Caco-2 (cell line): Measurements from ENCODE around the gene MFAP1. TPM values are rescaled to one million over a fixed set of nuclear protein-coding genes. Genes with fewer than 3 reads are reported as not detected.

Experiments used
- BruUV-seq: library from RNA; stranded (reverse); fragments of 400-500 nt; replicated peaks from 2 replicates; lab custom pipeline; 2021; lab: Mats Ljungman, UMichigan
- CTCF ChIA-PET: fragments of 300-600 bp; sonication (Branson Sonifier 250); formaldehyde crosslinking; loops from one replicate; lab custom pipeline; 2022; ENCODE audit warnings: antibody characterized with exemption; lab: Charles Lee
- POLR2A ChIA-PET: fragments of 300-600 bp; sonication (Branson Sonifier 250); formaldehyde crosslinking; loops from one replicate; lab custom pipeline; 2022; ENCODE audit warnings: antibody characterized with exemption; lab: Charles Lee
- DNase-seq, 2 experiments: peaks; one replicate each; pipeline versions ENCODE4 v3.0.0 to v3.0.0-alpha.2; 2020 to 2022
- H3K27me3 ChIP-seq: replicated peaks from 2 replicates; pipeline ENCODE4 v1.6.0; 2011; ENCODE audit warnings: low read length; ENCODE audit not compliant: control insufficient read depth, insufficient read depth
- H3K36me3 ChIP-seq: 2 replicates; pipeline ENCODE4 v1.5.1; 2011; ENCODE audit warnings: low read length; ENCODE audit not compliant: control insufficient read depth, insufficient read depth
- H3K4me1 ChIP-seq: fragments of 250-450 bp; sonication (Bioruptor Pico); 2 replicates; pipeline ENCODE4 v1.5.1; 2020; ENCODE audit warnings: mild to moderate bottlenecking
- H3K4me3 ChIP-seq: 2 replicates; pipeline ENCODE4 v1.5.1; 2011; ENCODE audit warnings: low read depth, mild to moderate bottlenecking, control low read depth, low read length
- H3K9me3 ChIP-seq: fragments of 250-450 bp; sonication (Bioruptor Pico); 2 replicates; pipeline ENCODE4 v1.5.1; 2020; ENCODE audit warnings: mild to moderate bottlenecking, moderate library complexity
- H3K27ac Mint-ChIP-seq: one replicate; pipeline ENCODE4 v1.8.0; 2022; ENCODE audit warnings: mixed read lengths; ENCODE audit not compliant: unreplicated experiment
- H3K27me3 Mint-ChIP-seq: one replicate; pipeline ENCODE4 v1.8.0; 2022; ENCODE audit warnings: mixed read lengths; ENCODE audit not compliant: insufficient read depth, unreplicated experiment
- H3K36me3 Mint-ChIP-seq: one replicate; pipeline ENCODE4 v1.8.0; 2022; ENCODE audit warnings: mild to moderate bottlenecking, mixed read lengths; ENCODE audit not compliant: insufficient read depth, unreplicated experiment
- H3K4me1 Mint-ChIP-seq: one replicate; pipeline ENCODE4 v1.8.0; 2022; ENCODE audit warnings: low read depth, mixed read lengths; ENCODE audit not compliant: unreplicated experiment
- H3K4me3 Mint-ChIP-seq: one replicate; pipeline ENCODE4 v1.8.0; 2022; ENCODE audit warnings: mild to moderate bottlenecking, moderate library complexity, mixed read lengths; ENCODE audit not compliant: unreplicated experiment
- H3K9me3 Mint-ChIP-seq: one replicate; pipeline ENCODE4 v1.8.0; 2022; ENCODE audit warnings: mixed read lengths; ENCODE audit not compliant: unreplicated experiment
- CTCF ChIP-seq, 2 experiments: fragments of 200-600 bp in 1 of 2; IDR thresholded peaks; 1 replicate in 1 of 2; 2 replicates in 1 of 2; pipeline versions ENCODE4 v1.5.1 to v1.8.0; 2011 to 2022; ENCODE audit warnings: antibody characterized with exemption in 1 of 2, control low read depth in 1 of 2, inconsistent platforms in 1 of 2, low read depth in 1 of 2, low read length in 1 of 2, mild to moderate bottlenecking in 1 of 2, moderate library complexity in 1 of 2; ENCODE audit not compliant: insufficient read depth in 1 of 2, severe bottlenecking in 1 of 2, unreplicated experiment in 1 of 2
- intact Hi-C: fragments of 100-400 bp; cut with micrococcal nuclease; formaldehyde crosslinking; loops from one replicate; pipeline ENCODE4 v1.10.0; 2022; ENCODE audit not compliant: unreplicated experiment
- total RNA-seq: library from RNA; stranded (reverse); gene quantifications from 2 replicates; pipeline ENCODE4 v1.2.3, GENCODE V29; 2022

MFAP1 gene
- total RNA-seq, 1 experiment from 2014 or later, result 37.1 TPM

DNA sequence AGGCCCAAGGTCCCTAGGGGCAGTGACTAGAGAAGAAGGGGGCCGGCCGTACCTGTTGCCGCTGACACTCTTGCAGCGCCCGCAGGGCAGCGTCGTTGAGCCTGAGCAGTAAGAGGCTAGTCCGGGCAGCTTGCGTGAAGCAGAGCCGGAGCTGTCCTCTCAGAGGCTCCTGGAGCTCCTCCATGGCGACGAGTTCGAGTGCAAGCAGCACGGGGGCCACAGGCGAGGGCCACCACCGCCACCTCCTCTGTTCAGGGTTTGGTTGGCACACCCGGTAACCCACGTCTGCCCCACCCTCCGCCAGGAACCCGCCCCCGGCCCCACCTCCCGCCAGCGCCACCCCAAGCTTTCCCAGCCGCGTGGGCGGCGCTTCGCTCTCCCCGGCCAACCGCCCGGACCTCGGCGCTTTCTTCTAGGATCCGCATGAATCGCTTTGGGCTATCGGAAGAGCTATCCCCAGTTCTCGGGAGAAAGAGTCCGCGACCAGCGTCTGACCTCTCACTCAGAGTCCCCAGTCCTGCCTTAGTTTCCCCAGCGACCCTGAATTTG, 47.7 kb downstream of the MFAP1 start, which contains the start of gene ELL3:
ELL3 (minus strand) TSS at position 249 of the 549 bp plus-strand sequence; CDS start at position 184, 65 bp downstream.
- no peaks in the 10 kb centered on the region for H3K27me3 ChIP-seq
- Mint-ChIP-seq H3K9me3 (no peaks in the 10 kb centered on the region), H3K4me3 (peak within 1 kb of the TSS; percentile 37), H3K36me3 (peaks cover 28% of the 10 kb centered on the region), H3K27me3 (no peaks in the 10 kb centered on the region), H3K27ac (no peak within 1 kb of the TSS), H3K4me1 (no peaks in the 10 kb centered on the region)
- DNase-seq, result no peak
- CTCF ChIA-PET, result no interaction called here
- BruUV-seq, result no TSS peak
- H3K4me3 ChIP-seq, result no peak within 1 kb of the TSS
- H3K9me3 ChIP-seq, result no peaks in the 10 kb centered on the region
- intact Hi-C loops, result no loop called here
- no peaks in the 10 kb centered on the region for H3K4me1 ChIP-seq
- H3K36me3 ChIP-seq, result peaks cover 1% of the 10 kb centered on the region; the same call in 1 of the 2 replicates
- POLR2A ChIA-PET, result no interaction called here
- no peak for TF ChIP-seq CTCF (IDR thresholded peaks at IDR 0.05; ENCODE audit: insufficient read depth in 1 of 2, low read depth in 1 of 2, low read length in 1 of 2, severe bottlenecking in 1 of 2, unreplicated experiment in 1 of 2)

GRCh38 chr15:43776101-43776717, 48.3 kb downstream of the MFAP1 start:
- H3K27ac Mint-ChIP-seq, result no peak overlapping the region
- no peak for DNase-seq
- BruUV-seq, result no TSS peak
- Histone ChIP-seq H3K27me3 (no peaks in the 10 kb centered on the region), H3K4me1 (no peaks in the 10 kb centered on the region), H3K36me3 (peaks cover 1% of the 10 kb centered on the region; the same call in 1 of the 2 replicates), H3K4me3 (no peak overlapping the region), H3K9me3 (no peaks in the 10 kb centered on the region)
- TF ChIP-seq CTCF (IDR thresholded peaks at IDR 0.05; ENCODE audit: insufficient read depth in 1 of 2, low read depth in 1 of 2, low read length in 1 of 2, severe bottlenecking in 1 of 2, unreplicated experiment in 1 of 2), result no peak
- CTCF ChIA-PET, result no interaction called here
- peaks cover 34% of the 10 kb centered on the region for H3K36me3 Mint-ChIP-seq
- no peaks in the 10 kb centered on the region for H3K9me3 Mint-ChIP-seq
- POLR2A ChIA-PET, result no interaction called here
- H3K4me3 Mint-ChIP-seq, result no peak overlapping the region
- intact Hi-C loops, result no loop called here
- no peaks in the 10 kb centered on the region for H3K4me1 Mint-ChIP-seq
- H3K27me3 Mint-ChIP-seq, result no peaks in the 10 kb centered on the region

- POLR2A ChIA-PET, result no interaction called here
- Histone ChIP-seq H3K36me3 (peaks cover 1% of the 10 kb centered on the region; the same call in 1 of the 2 replicates), H3K4me1 (no peaks in the 10 kb centered on the region), H3K9me3 (no peaks in the 10 kb centered on the region), H3K4me3 (no peak overlapping the region), H3K27me3 (no peaks in the 10 kb centered on the region)
- intact Hi-C loops, result no loop called here
- Mint-ChIP-seq H3K27me3 (no peaks in the 10 kb centered on the region), H3K4me1 (no peaks in the 10 kb centered on the region), H3K9me3 (no peaks in the 10 kb centered on the region), H3K27ac (no peak overlapping the region), H3K4me3 (no peak overlapping the region), H3K36me3 (peaks cover 41% of the 10 kb centered on the region)
- TF ChIP-seq CTCF (IDR thresholded peaks at IDR 0.05; ENCODE audit: insufficient read depth in 1 of 2, low read depth in 1 of 2, low read length in 1 of 2, severe bottlenecking in 1 of 2, unreplicated experiment in 1 of 2), result peak; percentile 54 to 56
- CTCF ChIA-PET, result no interaction called here
- peak; percentile 66 to 71 for DNase-seq
- BruUV-seq, result no TSS peak
Measured at GRCh38 chr15:43775411-43775965, 49.0 kb downstream of the MFAP1 start.
